Measurements from ENCODE around the gene FBLN1. TPM values are rescaled to one million over a fixed set of nuclear protein-coding genes. Genes with fewer than 3 reads are reported as not detected.
"Not testable (repeated sequence)": the region's sequence is repeated elsewhere in the genome, so short reads cannot be mapped to it uniquely, and the experiment has no call there.

Gene FBLN1
- total and polyA plus RNA-seq, 9 of the 15 experiments (the other 6 are each of a cell fraction or from before 2014, with no cell fraction given): 0.66 TPM; not detected in 8

DNA sequence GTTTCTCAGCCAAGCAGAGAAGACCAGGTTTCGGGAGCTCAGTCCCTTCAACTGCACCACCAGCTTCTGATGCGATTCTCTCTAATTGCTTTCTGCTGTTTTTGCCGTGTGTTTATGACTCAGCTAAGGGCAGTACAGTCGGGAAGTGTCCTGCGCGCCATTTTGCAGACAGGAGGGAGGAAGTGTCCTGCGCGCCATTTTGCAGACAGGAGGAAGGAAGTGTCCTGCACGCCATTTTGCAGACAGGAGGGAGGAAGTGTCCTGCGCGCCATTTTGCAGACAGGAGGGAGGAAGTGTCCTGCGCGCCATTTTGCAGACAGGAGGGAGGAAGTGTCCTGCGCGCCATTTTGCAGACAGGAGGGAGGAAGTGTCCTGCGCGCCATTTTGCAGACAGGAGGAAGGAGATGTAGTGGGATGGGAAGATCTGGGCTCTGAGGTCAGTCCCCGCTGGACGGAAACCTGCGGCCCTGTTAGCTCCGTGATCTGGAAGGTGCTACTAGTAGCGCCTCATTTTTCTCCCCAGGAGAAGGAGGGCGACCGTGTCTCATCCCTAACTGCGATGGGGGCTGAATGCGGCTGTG is 89.0 kb downstream of the FBLN1 start:
- TF ChIP-seq SPI1 (IDR thresholded peaks at IDR 0.05; ENCODE audit: borderline replicate concordance, low read depth, low read length): peak; percentile 52; the same call in 1 of the 2 replicates
- TF ChIP-seq ETV6 (IDR thresholded peaks at IDR 0.05; ENCODE audit: borderline replicate concordance in 1 of 2, low read depth in 2 of 2, low read length in 1 of 2): peak in 1 of 2 experiments; percentile 86; a peak in 2 of 4 replicates
- H3K36me3 ChIP-seq (ENCODE audit: control insufficient read depth, insufficient read depth, low read length); intact Hi-C loops (cut with micrococcal nuclease); H3K9me3 ChIP-seq (replicated peaks; ENCODE audit: control insufficient read depth, insufficient read depth, low read depth, low read length); FAIRE-seq; H3K4me1 ChIP-seq (replicated peaks in 1 of 2; ENCODE audit: control insufficient read depth in 2 of 2, insufficient read depth in 2 of 2, low read length in 2 of 2); H3K27ac ChIP-seq (ENCODE audit: extremely low read depth, low read depth, low read length); DNase-seq (ENCODE audit: extremely low read depth in 1 of 4, low spot score in 3 of 4); H3K4me2 ChIP-seq (ENCODE audit: insufficient read depth, low read length); H4K20me1 ChIP-seq (replicated peaks; ENCODE audit: control insufficient read depth, insufficient read depth, low read length); H3K9me1 ChIP-seq (ENCODE audit: control insufficient read depth, insufficient read depth, low read length); ATAC-seq; H3K9ac ChIP-seq (ENCODE audit: insufficient read depth in 1 of 2, low read depth in 2 of 2, low read length in 2 of 2); in situ Hi-C loops (cut with MboI); H3K4me3 ChIP-seq; H3K79me2 ChIP-seq (ENCODE audit: control insufficient read depth, insufficient read depth, low read length); BruUV-seq (replicated peaks); TF ChIP-seq ETV6, TEAD4 (CRISPR knock-in tag; IDR thresholded peaks at IDR 0.05; ENCODE audit: borderline replicate concordance): not testable (repeated sequence)
- TF ChIP-seq NFE2 (IDR thresholded peaks at IDR 0.05; ENCODE audit: low read depth): peak; percentile 15; the same call in 1 of the 2 replicates
- TF ChIP-seq, protein P1, sequence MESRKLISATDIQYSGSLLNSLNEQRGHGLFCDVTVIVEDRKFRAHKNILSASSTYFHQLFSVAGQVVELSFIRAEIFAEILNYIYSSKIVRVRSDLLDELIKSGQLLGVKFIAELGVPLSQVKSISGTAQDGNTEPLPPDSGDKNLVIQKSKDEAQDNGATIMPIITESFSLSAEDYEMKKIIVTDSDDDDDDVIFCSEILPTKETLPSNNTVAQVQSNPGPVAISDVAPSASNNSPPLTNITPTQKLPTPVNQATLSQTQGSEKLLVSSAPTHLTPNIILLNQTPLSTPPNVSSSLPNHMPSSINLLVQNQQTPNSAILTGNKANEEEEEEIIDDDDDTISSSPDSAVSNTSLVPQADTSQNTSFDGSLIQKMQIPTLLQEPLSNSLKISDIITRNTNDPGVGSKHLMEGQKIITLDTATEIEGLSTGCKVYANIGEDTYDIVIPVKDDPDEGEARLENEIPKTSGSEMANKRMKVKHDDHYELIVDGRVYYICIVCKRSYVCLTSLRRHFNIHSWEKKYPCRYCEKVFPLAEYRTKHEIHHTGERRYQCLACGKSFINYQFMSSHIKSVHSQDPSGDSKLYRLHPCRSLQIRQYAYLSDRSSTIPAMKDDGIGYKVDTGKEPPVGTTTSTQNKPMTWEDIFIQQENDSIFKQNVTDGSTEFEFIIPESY (CRISPR knock-in tag; IDR thresholded peaks at IDR 0.05): peak; percentile 85
- TF ChIP-seq, protein P2, sequence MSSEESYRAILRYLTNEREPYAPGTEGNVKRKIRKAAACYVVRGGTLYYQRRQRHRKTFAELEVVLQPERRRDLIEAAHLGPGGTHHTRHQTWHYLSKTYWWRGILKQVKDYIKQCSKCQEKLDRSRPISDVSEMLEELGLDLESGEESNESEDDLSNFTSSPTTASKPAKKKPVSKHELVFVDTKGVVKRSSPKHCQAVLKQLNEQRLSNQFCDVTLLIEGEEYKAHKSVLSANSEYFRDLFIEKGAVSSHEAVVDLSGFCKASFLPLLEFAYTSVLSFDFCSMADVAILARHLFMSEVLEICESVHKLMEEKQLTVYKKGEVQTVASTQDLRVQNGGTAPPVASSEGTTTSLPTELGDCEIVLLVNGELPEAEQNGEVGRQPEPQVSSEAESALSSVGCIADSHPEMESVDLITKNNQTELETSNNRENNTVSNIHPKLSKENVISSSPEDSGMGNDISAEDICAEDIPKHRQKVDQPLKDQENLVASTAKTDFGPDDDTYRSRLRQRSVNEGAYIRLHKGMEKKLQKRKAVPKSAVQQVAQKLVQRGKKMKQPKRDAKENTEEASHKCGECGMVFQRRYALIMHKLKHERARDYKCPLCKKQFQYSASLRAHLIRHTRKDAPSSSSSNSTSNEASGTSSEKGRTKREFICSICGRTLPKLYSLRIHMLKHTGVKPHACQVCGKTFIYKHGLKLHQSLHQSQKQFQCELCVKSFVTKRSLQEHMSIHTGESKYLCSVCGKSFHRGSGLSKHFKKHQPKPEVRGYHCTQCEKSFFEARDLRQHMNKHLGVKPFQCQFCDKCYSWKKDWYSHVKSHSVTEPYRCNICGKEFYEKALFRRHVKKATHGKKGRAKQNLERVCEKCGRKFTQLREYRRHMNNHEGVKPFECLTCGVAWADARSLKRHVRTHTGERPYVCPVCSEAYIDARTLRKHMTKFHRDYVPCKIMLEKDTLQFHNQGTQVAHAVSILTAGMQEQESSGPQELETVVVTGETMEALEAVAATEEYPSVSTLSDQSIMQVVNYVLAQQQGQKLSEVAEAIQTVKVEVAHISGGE (CRISPR knock-in tag; IDR thresholded peaks at IDR 0.05): peak in 1 of 3 experiments; percentile 57; a peak in 2 of 6 replicates
- TF ChIP-seq YY1 (IDR thresholded peaks at IDR 0.05; ENCODE audit: borderline replicate concordance in 1 of 3, control insufficient read depth in 1 of 3, extremely low read depth in 1 of 3, insufficient read depth in 3 of 3, insufficient read length in 1 of 3, insufficient replicate concordance in 2 of 3, low read depth in 1 of 3, low read length in 2 of 3): peak; percentile 21 to 78 (median 51)
- peak; percentile 51 for TF ChIP-seq GABPA (tag; conservative IDR thresholded peaks at IDR 0.05; ENCODE audit: low read depth)
- peak; percentile 20; the same call in 1 of the 2 replicates for TF ChIP-seq TEAD4 (IDR thresholded peaks at IDR 0.05; ENCODE audit: low read length)
- peak; percentile 52; the same call in 1 of the 2 replicates for TF ChIP-seq GABPB1 (CRISPR knock-in tag; IDR thresholded peaks at IDR 0.05)
- Histone ChIP-seq H3K27me3 (ENCODE audit: control insufficient read depth in 2 of 2, insufficient read depth in 2 of 2, low read length in 2 of 2) (peaks cover 0 to 16% of the 10 kb centered on the region in 2 experiments; a peak in 3 of 5 replicates), H2AFZ (ENCODE audit: low read depth, low read length) (peak overlapping the region; percentile 32)
- ChIA-PET CTCF (ENCODE audit: low intra/inter-chr PET ratio) (interaction anchor here (0.6 kb wide), 1 partner anchor 240 kb away, joined by 3 read pairs; no protein-coding TSS in a partner anchor), POLR2A (interaction anchor here (0.7 kb wide), 1 partner anchor 388 kb away, joined by 3 read pairs; no protein-coding TSS in a partner anchor)
- 64% methylated on average over 10 of the region's 26 CpGs for WGBS (ENCODE audit: insufficient coverage, low coverage, missing lambda C conversion rate)

Measured in K562 (cell line).